Omental fat pad (tissue), 4 donors: Measurements from ENCODE around the gene NIPA2. TPM values are rescaled to one million over a fixed set of nuclear protein-coding genes. Genes with fewer than 3 reads are reported as not detected.

Experiments
- ATAC-seq: fragments of 150-250 bp; one replicate; pipeline ENCODE4 v1.9.1; 2016; ENCODE audit warnings: mild to moderate bottlenecking, moderate library complexity; ENCODE audit not compliant: low FRiP score
- DNase-seq: peaks from one replicate; pipeline ENCODE4 v3.0.0-alpha.2; 2019; ENCODE audit warnings: low spot score
- CTCF ChIP-seq, 3 donors: fragments of 450-650 bp; IDR thresholded peaks; one replicate each; pipeline ENCODE4 v1.5.1; 2016 to 2017; ENCODE audit warnings: antibody characterized with exemption in 3 of 3, mild to moderate bottlenecking in 3 of 3, moderate library complexity in 2 of 3
- total RNA-seq, 4 donors: library from RNA; depleted of rRNA; stranded (reverse); fragments of >200 nt; gene quantifications; one replicate each; pipeline ENCODE4 v1.1.0, GENCODE V29; 2016

NIPA2 gene
- total RNA-seq, 4 donors from 2014 or later = 37.3 to 67.5 (median 45.2) TPM

DNA sequence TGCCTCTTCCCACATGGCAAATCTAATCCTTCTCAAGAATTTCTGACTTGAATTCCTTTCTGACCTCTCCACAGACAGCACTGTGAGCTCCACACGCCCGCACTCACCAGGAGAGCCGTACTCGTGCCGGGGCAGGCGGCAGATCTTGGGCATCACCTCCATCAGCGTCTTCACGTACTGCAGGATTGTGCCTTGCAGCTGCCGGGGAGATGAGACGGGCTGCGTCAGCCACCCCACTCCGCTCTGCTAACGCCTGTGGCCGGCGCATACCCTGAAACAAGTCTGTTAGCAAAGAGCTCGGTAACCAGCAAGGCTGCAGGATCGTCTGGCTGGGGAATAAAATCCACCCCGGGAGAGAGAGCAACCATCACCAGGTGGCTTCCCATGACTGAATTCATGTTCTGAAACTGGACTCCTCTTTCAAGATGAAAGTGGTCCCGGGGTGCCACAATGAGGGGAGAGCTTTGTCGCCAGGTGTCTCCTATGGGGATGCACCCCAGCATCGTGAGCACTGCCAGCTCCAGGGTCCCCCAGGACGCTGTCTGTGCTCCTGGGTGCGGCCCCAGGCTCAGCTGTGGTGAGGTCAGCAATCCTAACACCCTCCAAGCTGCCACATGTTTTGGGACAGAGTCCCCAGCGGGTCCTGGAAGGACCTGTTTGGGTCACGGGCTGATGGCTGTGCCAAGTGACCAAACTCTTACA lies 43.4 kb downstream of the NIPA2 start:
- no peak for DNase-seq
- ATAC-seq = no peak
- no peak for TF ChIP-seq CTCF (IDR thresholded peaks at IDR 0.05)

DNA sequence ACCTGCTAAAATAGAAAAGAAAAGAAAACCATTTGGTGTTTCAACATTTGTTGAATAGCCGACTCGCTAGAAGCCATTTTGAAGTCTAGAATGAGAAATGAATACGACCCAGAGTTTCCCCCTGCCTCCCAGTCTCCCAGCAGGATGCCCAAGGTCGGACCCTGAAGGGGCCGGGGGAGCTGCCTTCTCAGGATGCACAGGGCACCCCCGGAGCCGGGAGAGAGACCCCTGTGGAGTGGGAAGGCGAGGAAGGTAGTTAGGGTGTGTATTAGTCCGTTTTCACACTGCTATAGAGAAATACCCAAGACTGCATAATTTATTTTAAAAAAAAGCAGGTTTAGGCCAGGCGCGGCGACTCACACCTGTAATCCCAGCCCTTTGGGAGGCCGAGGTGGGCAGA lies 44.7 kb downstream of the NIPA2 start:
- DNase-seq (no peak), ATAC-seq (no peak)
- TF ChIP-seq CTCF (IDR thresholded peaks at IDR 0.05) = no peak

DNA sequence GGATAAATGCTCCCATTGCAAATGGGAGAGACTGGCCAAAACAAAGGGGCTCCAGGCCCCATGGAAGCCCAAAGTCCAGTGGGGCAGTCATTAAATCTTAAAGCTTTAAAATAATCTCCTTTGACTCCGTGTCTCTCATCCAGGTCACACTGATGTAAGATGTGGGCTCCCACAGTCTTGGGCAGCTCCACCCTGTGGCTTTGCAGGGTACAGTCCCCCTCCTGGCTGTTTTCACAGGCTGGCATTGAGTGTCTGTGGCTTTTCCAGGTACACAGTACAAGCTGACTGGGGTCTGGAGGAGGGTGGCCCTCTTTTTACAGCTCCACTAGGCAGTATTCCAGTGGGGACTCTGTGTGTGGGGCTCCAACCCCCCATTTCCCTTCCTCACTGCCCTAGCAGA lies 45.9 kb downstream of the NIPA2 start:
- TF ChIP-seq CTCF (IDR thresholded peaks at IDR 0.05) = no peak
- ATAC-seq = no peak
- DNase-seq = no peak

DNA sequence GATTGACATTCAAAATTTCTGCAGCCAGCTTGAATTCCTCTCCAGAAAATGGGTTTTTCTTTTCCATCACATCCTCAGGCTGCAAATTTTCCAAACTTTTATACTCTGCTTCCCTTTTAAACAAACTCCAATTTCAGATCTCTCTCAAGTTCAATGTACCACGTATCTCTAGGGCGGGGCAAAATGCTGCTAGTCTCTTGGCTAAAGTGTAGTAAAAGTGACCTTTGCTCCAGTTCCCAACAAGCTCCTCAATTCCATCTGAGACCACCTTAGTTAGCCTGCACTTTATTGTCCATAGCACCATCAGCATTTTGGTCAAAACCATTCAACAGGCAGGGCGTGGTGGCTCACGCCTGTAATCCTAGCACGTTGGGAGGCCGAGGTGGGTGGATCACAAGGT lies 46.7 kb downstream of the NIPA2 start:
- no peak for ATAC-seq
- TF ChIP-seq CTCF (IDR thresholded peaks at IDR 0.05) = no peak
- no peak for DNase-seq

DNA sequence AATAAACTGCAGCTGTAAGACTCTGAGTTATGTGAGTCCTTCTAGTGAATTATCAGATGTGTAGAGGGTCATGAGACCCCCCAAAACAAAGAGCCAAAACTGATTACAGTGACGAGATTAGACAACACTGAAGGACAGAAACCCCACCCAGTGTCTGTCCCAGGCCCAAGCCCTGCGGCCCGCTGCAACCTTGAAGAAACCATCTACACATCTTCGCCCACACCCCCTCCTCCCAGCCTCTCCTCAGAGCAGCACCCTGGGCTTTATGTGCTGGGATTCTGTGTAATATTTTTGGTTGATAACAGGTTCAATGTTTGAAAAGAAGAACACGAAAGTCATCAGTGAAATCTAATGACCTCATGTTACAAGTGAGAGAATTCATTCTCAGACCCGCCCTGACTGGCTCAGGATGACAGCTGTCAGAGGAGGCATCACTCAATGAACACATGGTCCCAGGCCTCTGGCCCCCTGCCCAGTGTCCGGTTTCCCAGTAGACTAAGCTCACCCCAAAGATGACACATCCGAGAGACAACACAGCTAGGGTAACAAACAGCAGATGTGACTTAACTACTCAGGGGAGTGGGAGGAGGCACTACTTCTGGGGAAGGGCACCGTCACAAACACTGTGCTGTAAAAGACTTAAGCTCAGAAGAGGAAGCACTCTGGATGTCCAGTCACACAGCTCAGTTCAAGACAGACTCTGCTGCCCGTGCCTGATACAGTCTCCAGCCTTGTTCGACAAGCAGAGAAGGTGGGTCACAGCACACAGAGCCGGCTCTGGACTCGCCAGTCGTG lies 48.9 kb downstream of the NIPA2 start:
- no peak for TF ChIP-seq CTCF (IDR thresholded peaks at IDR 0.05)
- no peak for ATAC-seq

GRCh38 chr15:22888120-22888859 lies 49.8 kb downstream of the NIPA2 start:
- TF ChIP-seq CTCF (IDR thresholded peaks at IDR 0.05) = no peak
- DNase-seq (no peak), ATAC-seq (no peak)

More for the DNA sequence above, 48.9 kb downstream of the NIPA2 start:
- no peak for DNase-seq
